ENCODE data around the gene KLHL36. TPM values are rescaled to one million over a fixed set of nuclear protein-coding genes. Genes with fewer than 3 reads are reported as not detected.

The KLHL36 gene
- total RNA-seq, 1 donor from 2014 or later: 43.8 TPM

DNA sequence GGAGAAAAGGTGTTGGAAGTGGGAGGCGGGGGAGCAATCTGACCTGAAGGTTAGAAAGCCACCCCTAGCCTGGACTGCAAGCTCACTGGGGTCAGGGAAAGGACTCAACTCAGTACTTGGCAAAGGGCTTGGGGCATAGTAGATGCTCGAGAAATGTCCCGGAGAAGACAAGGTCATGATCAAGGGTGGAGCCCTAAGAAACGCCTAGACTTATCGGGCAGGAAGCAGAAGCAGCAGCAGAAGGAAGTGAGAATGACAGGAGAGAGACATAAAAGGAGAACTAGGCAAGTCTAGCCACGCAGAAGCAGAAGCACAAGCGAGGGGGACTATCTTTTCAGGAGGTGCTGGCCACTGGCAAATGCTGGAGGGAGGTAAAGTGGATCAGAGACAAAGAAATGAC lies 40.6 kb upstream of the KLHL36 start:
- H3K27me3 Mint-ChIP-seq (ENCODE audit: low read depth): no peaks in the 10 kb centered on the region
- H3K4me3 Mint-ChIP-seq (ENCODE audit: unreplicated experiment): no peak overlapping the region
- peaks cover 20% of the 10 kb centered on the region for H3K4me1 Mint-ChIP-seq (ENCODE audit: low read depth)
- TF ChIP-seq, protein P1, sequence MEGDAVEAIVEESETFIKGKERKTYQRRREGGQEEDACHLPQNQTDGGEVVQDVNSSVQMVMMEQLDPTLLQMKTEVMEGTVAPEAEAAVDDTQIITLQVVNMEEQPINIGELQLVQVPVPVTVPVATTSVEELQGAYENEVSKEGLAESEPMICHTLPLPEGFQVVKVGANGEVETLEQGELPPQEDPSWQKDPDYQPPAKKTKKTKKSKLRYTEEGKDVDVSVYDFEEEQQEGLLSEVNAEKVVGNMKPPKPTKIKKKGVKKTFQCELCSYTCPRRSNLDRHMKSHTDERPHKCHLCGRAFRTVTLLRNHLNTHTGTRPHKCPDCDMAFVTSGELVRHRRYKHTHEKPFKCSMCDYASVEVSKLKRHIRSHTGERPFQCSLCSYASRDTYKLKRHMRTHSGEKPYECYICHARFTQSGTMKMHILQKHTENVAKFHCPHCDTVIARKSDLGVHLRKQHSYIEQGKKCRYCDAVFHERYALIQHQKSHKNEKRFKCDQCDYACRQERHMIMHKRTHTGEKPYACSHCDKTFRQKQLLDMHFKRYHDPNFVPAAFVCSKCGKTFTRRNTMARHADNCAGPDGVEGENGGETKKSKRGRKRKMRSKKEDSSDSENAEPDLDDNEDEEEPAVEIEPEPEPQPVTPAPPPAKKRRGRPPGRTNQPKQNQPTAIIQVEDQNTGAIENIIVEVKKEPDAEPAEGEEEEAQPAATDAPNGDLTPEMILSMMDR (IDR thresholded peaks at IDR 0.05): no peak
- no peak for DNase-seq (ENCODE audit: low spot score)
- H3K27ac Mint-ChIP-seq (ENCODE audit: unreplicated experiment): no peak overlapping the region
- peaks cover 3% of the 10 kb centered on the region for H3K36me3 Mint-ChIP-seq (ENCODE audit: low read depth)
- peaks cover 3% of the 10 kb centered on the region for H3K9me3 Mint-ChIP-seq (ENCODE audit: low read depth)

DNA sequence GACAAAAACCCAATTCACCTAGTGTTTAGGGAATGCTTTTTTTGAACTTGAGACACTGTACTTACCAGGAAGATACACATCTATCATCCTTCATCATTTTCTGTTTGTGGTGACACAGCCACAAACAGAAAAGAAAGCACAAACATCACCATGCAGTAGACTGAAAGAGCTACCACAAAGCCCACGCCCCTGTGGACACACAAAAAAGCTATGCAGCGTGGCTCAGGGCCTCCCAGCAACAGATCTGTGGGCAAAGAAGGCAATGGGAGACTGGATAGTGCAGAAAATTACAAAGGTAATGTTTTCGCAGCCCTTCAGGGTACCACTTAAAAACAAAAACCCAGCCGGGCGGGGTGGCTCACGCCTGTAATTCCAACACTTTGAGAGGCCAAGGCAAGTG lies 40.0 kb upstream of the KLHL36 start:
- Mint-ChIP-seq H3K4me3 (ENCODE audit: unreplicated experiment) (no peak overlapping the region), H3K4me1 (ENCODE audit: low read depth) (peaks cover 16% of the 10 kb centered on the region), H3K27me3 (ENCODE audit: low read depth) (no peaks in the 10 kb centered on the region), H3K27ac (ENCODE audit: unreplicated experiment) (no peak overlapping the region), H3K9me3 (ENCODE audit: low read depth) (peaks cover 3% of the 10 kb centered on the region), H3K36me3 (ENCODE audit: low read depth) (peaks cover 3% of the 10 kb centered on the region)
- no peak for DNase-seq (ENCODE audit: low spot score)
- TF ChIP-seq, protein P1 (IDR thresholded peaks at IDR 0.05): no peak

DNA sequence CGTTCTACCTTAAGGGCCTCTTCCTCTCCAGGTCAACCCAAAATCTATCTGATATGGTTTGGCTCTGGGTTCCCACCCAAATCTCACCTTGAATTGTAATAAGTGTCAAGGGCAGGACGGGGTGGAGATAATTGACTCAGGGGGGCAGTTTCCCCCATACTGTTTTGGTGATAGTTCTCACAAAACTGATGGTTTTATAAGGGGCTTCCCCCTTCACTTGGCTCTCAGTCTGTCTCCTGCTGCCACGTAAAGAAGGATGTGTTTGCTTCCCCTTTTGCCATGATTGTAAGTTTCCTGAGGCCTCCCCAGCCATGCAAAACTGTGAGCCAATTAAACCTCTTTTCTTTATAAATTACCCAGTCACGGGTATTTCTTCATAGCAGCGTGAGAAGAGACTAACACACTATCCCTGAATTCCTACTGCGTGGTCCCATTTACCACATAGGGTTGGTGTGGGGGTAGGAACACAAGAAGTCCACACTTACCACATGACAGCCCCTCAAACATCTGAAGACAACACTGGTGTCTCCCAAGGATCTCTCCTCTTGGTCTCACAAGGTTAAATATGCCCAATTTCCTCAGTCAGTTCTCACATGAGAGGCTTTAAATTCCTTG lies 38.6 kb upstream of the KLHL36 start:
- H3K36me3 Mint-ChIP-seq (ENCODE audit: low read depth): peaks cover 3% of the 10 kb centered on the region
- no peak overlapping the region for H3K4me3 Mint-ChIP-seq (ENCODE audit: unreplicated experiment)
- H3K4me1 Mint-ChIP-seq (ENCODE audit: low read depth): peaks cover 17% of the 10 kb centered on the region
- DNase-seq (ENCODE audit: low spot score): no peak
- TF ChIP-seq, protein P1 (IDR thresholded peaks at IDR 0.05): no peak
- H3K27ac Mint-ChIP-seq (ENCODE audit: unreplicated experiment): no peak overlapping the region
- H3K27me3 Mint-ChIP-seq (ENCODE audit: low read depth): no peaks in the 10 kb centered on the region
- H3K9me3 Mint-ChIP-seq (ENCODE audit: low read depth): peaks cover 3% of the 10 kb centered on the region

DNA sequence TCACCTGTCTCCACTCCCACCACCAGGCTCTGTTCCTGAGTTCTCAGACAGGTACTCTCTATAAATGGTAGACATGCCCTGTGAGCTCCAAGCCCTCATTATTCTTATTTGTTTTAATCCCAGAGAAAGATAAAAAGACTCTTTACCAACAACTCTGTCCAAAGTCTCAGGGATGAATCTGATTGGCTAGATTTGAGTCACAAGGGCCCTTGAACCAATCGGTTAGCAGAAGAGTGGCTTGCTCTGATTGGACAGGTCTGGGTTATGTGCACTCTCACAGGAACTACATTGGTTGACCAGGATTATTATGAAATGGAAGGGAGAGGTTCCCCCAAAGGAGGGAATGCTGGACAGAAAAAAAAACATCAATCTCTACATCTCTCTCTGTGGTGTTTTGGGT lies 37.9 kb upstream of the KLHL36 start:
- Mint-ChIP-seq H3K4me3 (ENCODE audit: unreplicated experiment) (no peak overlapping the region), H3K27me3 (ENCODE audit: low read depth) (no peaks in the 10 kb centered on the region), H3K4me1 (ENCODE audit: low read depth) (peaks cover 24% of the 10 kb centered on the region), H3K9me3 (ENCODE audit: low read depth) (peaks cover 2% of the 10 kb centered on the region), H3K27ac (ENCODE audit: unreplicated experiment) (no peak overlapping the region), H3K36me3 (ENCODE audit: low read depth) (peaks cover 3% of the 10 kb centered on the region)
- TF ChIP-seq, protein P1 (IDR thresholded peaks at IDR 0.05): no peak
- no peak for DNase-seq (ENCODE audit: low spot score)

DNA sequence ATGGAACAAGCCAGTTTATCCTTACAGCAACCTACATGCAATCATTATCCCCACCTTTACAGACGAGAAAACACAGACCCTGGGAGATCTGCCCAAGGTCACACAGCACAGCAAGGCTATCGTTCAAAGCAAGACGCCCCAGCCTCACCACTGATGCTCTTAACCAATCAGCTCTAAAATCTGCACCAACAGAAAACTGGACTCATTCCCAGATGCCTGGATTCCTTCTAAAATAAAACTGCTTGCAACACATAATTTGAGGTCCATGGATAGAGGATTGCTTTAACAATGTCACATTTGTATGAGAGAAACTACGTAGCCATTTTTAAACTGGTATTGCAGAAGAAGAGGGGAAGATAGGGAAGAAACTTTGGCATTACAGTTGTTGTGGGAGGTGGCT lies 37.3 kb upstream of the KLHL36 start:
- Mint-ChIP-seq H3K9me3 (ENCODE audit: low read depth) (no peaks in the 10 kb centered on the region), H3K27ac (ENCODE audit: unreplicated experiment) (no peak overlapping the region)
- DNase-seq (ENCODE audit: low spot score): no peak

More for the DNA sequence above, 37.3 kb upstream of the KLHL36 start:
- H3K4me3 Mint-ChIP-seq (ENCODE audit: unreplicated experiment): no peak overlapping the region
- TF ChIP-seq, protein P1 (IDR thresholded peaks at IDR 0.05): no peak
- H3K27me3 Mint-ChIP-seq (ENCODE audit: low read depth): no peaks in the 10 kb centered on the region
- peaks cover 29% of the 10 kb centered on the region for H3K4me1 Mint-ChIP-seq (ENCODE audit: low read depth)
- H3K36me3 Mint-ChIP-seq (ENCODE audit: low read depth): peaks cover 2% of the 10 kb centered on the region
